ENCODE measurements around the gene TMTC2.

The TMTC2 gene

GRCh38 chr12:82665142-82665923 is 21.4 kb upstream of the TMTC2 start:
- Mint-ChIP-seq H3K27me3 (peaks cover 7% of the 10 kb centered on the region), H3K36me3 (ENCODE audit: low read depth) (no peaks in the 10 kb centered on the region), H3K4me3 (no peak overlapping the region), H3K27ac (no peak overlapping the region), H3K4me1 (ENCODE audit: low read depth) (no peaks in the 10 kb centered on the region), H3K9me3 (no peaks in the 10 kb centered on the region)
- intact Hi-C loops (cut with micrococcal nuclease), result no loop called here

GRCh38 chr12:82666830-82667229 is 19.9 kb upstream of the TMTC2 start:
- intact Hi-C loops (cut with micrococcal nuclease), result no loop called here
- Mint-ChIP-seq H3K27ac (no peak overlapping the region), H3K4me1 (ENCODE audit: low read depth) (no peaks in the 10 kb centered on the region), H3K4me3 (no peak overlapping the region), H3K36me3 (ENCODE audit: low read depth) (no peaks in the 10 kb centered on the region), H3K27me3 (peaks cover 7% of the 10 kb centered on the region), H3K9me3 (no peaks in the 10 kb centered on the region)

DNA sequence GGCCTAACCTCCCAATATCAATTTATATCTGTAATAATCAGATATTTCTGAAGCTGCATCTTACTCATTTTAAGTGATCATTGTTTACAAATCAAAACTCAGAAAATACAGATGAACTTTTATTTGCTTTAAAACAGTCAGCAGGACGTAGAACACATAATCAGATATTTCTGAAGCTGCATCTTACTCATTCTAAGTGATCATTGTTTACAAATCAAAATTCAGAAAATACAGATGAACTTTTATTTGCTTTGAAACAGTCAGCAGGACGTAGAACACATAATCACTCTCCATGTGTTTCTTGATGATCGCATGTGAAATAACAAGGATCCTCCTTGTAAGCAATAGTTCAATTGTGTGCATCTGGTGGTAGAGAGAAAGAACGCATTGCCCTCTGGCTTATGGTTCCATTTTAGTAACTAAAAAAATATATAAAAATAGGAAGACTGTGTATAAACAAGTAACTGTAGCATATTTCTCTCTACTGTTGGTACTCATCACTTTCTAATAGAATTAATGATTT is 15.0 kb upstream of the TMTC2 start:
- Mint-ChIP-seq H3K4me3 (no peak overlapping the region), H3K4me1 (ENCODE audit: low read depth) (peaks cover 5% of the 10 kb centered on the region), H3K36me3 (ENCODE audit: low read depth) (no peaks in the 10 kb centered on the region), H3K9me3 (peaks cover 9% of the 10 kb centered on the region), H3K27ac (no peak overlapping the region), H3K27me3 (peaks cover 5% of the 10 kb centered on the region)
- intact Hi-C loops (cut with micrococcal nuclease), result no loop called here

- no peak overlapping the region for H3K4me3 Mint-ChIP-seq
- H3K27me3 Mint-ChIP-seq, result peaks cover 3% of the 10 kb centered on the region
- H3K9me3 Mint-ChIP-seq, result peaks cover 9% of the 10 kb centered on the region
- peaks cover 5% of the 10 kb centered on the region for H3K4me1 Mint-ChIP-seq (ENCODE audit: low read depth)
- H3K27ac Mint-ChIP-seq, result no peak overlapping the region
- H3K36me3 Mint-ChIP-seq (ENCODE audit: low read depth), result no peaks in the 10 kb centered on the region
- intact Hi-C loops (cut with micrococcal nuclease), result no loop called here
Observed at GRCh38 chr12:82672811-82673495, 13.8 kb upstream of the TMTC2 start.

DNA sequence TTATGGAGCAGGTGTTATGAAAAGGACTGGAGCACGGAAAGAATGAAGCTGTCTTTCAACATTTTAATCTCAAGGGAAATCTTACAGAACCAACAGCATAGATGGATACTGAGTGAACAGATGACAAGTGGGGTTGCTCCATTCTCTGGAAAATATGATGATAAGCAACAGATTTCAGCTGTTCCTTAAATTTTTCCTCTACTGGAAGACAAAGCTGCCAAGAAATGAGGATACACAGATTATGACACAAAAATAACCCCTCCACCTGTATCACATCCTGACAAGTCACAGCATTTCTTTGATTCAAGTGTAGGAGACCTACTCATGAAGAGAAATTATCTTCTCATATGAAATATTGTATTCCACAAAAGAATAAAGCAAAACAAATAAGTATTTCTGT is 13.0 kb upstream of the TMTC2 start:
- Mint-ChIP-seq H3K9me3 (peaks cover 9% of the 10 kb centered on the region), H3K27me3 (peaks cover 2% of the 10 kb centered on the region), H3K27ac (no peak overlapping the region), H3K36me3 (ENCODE audit: low read depth) (no peaks in the 10 kb centered on the region), H3K4me3 (no peak overlapping the region), H3K4me1 (ENCODE audit: low read depth) (peaks cover 5% of the 10 kb centered on the region)
- intact Hi-C loops (cut with micrococcal nuclease), result no loop called here

GRCh38 chr12:82675246-82675645 is 11.5 kb upstream of the TMTC2 start:
- intact Hi-C loops (cut with micrococcal nuclease), result no loop called here
- Mint-ChIP-seq H3K4me3 (no peak overlapping the region), H3K36me3 (ENCODE audit: low read depth) (no peaks in the 10 kb centered on the region), H3K9me3 (peaks cover 9% of the 10 kb centered on the region), H3K27ac (no peak overlapping the region), H3K27me3 (no peaks in the 10 kb centered on the region), H3K4me1 (ENCODE audit: low read depth) (peaks cover 5% of the 10 kb centered on the region)

GRCh38 chr12:82682326-82682725 is 4.4 kb upstream of the TMTC2 start:
- no peak overlapping the region for H3K27ac Mint-ChIP-seq
- H3K4me3 Mint-ChIP-seq, result no peak overlapping the region
- intact Hi-C loops (cut with micrococcal nuclease), result loop anchor here (10.0 kb wide), 3 partner anchors 152 to 1142 kb away; no protein-coding TSS in a partner anchor
- H3K27me3 Mint-ChIP-seq, result no peaks in the 10 kb centered on the region
- no peaks in the 10 kb centered on the region for H3K9me3 Mint-ChIP-seq
- peaks cover 27% of the 10 kb centered on the region for H3K4me1 Mint-ChIP-seq (ENCODE audit: low read depth)
- H3K36me3 Mint-ChIP-seq (ENCODE audit: low read depth), result peaks cover 14% of the 10 kb centered on the region

- no peak overlapping the region for H3K27ac Mint-ChIP-seq
Observed at GRCh38 chr12:82682851-82683261, 3.9 kb upstream of the TMTC2 start.

GRCh38 chr12:82685790-82686167 is 927 bp upstream of the TMTC2 start:
- H3K36me3 Mint-ChIP-seq (ENCODE audit: low read depth), result peaks cover 23% of the 10 kb centered on the region
- peak overlapping the region; percentile 97 for H3K4me3 Mint-ChIP-seq
- H3K27me3 Mint-ChIP-seq, result no peaks in the 10 kb centered on the region
- intact Hi-C loops (cut with micrococcal nuclease), result loop anchor here (5.0 to 10.0 kb wide), 5 partner anchors 149 to 1139 kb away; partner anchors contain the start of genes CCDC59 and METTL25
- peak overlapping the region; percentile 94 for H3K27ac Mint-ChIP-seq
- H3K9me3 Mint-ChIP-seq, result no peaks in the 10 kb centered on the region
- peaks cover 45% of the 10 kb centered on the region for H3K4me1 Mint-ChIP-seq (ENCODE audit: low read depth)

More at GRCh38 chr12:82682851-82683261, 3.9 kb upstream of the TMTC2 start:
- no peak overlapping the region for H3K4me3 Mint-ChIP-seq
- no peaks in the 10 kb centered on the region for H3K27me3 Mint-ChIP-seq
- intact Hi-C loops (cut with micrococcal nuclease), result loop anchor here (10.0 kb wide), 3 partner anchors 152 to 1142 kb away; no protein-coding TSS in a partner anchor
- H3K9me3 Mint-ChIP-seq, result no peaks in the 10 kb centered on the region
- peaks cover 28% of the 10 kb centered on the region for H3K4me1 Mint-ChIP-seq (ENCODE audit: low read depth)
- H3K36me3 Mint-ChIP-seq (ENCODE audit: low read depth), result peaks cover 20% of the 10 kb centered on the region

DNA sequence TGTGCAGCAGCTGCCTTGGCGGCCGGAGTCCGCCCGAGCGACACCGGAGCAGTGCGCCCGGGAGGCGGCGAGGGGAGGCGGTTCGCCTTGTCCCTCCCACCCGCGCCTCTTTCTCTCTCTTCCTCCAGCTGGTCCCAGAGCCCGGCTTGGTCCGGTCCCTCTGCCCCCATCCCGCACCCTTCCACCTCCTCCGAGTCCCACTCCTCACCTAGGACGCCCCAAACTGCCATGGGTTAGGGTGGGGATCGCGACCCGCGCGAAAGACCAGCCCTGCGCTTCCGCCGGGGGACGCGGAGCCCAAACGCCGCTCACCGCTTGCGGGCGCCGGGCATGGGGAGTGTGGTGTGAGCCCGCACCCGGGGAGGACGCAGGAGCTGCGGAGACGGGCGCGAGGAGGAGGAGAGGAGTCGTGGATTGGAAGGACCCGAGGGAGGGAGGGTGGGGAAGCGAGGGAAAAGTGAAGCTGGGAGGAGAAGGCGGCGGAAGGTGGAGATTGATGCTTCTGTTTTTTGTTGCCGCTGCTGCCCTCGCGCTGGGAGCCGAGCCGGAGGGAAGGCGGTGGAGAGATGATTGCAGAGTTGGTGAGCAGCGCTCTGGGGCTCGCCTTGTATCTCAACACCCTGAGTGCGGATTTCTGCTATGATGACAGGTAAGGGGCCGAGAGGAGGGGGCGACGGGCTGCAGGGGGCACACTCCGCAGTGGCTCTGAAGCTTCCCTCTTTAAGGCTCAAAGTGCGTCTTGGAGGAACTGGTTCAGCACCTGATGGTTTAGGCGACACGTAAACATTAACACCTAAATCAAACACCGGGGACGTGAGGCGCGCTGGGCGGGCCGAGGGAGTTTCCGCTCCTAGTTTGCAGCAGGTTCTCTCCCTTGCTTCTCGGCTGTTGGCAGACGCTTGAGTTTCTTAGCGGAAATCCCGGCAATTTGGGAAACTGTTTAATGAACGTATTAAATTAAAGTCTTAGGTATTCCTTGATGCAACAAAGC is 610 bp downstream of the TMTC2 start:
- no peaks in the 10 kb centered on the region for H3K27me3 Mint-ChIP-seq
- no peaks in the 10 kb centered on the region for H3K9me3 Mint-ChIP-seq
- H3K36me3 Mint-ChIP-seq (ENCODE audit: low read depth), result peaks cover 23% of the 10 kb centered on the region
- H3K4me3 Mint-ChIP-seq, result peak overlapping the region; percentile 97
- intact Hi-C loops (cut with micrococcal nuclease), result loop anchor here (5.0 to 10.0 kb wide), 5 partner anchors 147 to 1137 kb away; partner anchors contain the start of genes CCDC59 and METTL25
- peaks cover 44% of the 10 kb centered on the region for H3K4me1 Mint-ChIP-seq (ENCODE audit: low read depth)
- peak overlapping the region; percentile 94 for H3K27ac Mint-ChIP-seq

DNA sequence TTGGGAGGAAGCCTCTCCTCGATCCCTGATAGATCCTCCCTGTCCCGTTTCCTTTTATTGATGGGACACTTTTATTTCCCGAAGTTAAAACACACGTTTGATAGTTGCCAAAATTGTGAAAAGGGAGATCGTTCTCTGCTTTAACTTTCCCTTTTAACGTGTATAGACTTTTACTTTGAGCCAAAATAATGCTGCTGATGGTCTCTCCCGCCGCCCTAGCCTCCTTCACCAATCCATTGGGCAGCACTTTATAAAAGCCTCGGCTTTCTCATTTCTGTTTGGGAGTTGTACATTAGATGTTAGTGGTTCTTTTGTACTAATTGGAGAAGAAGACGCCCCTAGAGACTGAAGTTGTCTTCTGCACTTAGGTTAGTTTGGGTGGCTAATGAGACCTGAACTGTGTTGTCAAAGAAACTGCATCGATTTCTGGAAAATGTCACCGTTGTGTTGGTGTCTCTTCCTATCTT is 1.4 kb downstream of the TMTC2 start:
- H3K9me3 Mint-ChIP-seq, result no peaks in the 10 kb centered on the region
- H3K4me3 Mint-ChIP-seq, result peak overlapping the region; percentile 97
- H3K27me3 Mint-ChIP-seq, result no peaks in the 10 kb centered on the region
- peak overlapping the region; percentile 94 for H3K27ac Mint-ChIP-seq
- intact Hi-C loops (cut with micrococcal nuclease), result loop anchor here (5.0 to 10.0 kb wide), 5 partner anchors 147 to 1137 kb away; partner anchors contain the start of genes CCDC59 and METTL25
- H3K36me3 Mint-ChIP-seq (ENCODE audit: low read depth), result peaks cover 23% of the 10 kb centered on the region
- peaks cover 36% of the 10 kb centered on the region for H3K4me1 Mint-ChIP-seq (ENCODE audit: low read depth)

GRCh38 chr12:82688596-82688995 is 1.9 kb downstream of the TMTC2 start:
- Mint-ChIP-seq H3K4me1 (ENCODE audit: low read depth) (peaks cover 31% of the 10 kb centered on the region), H3K4me3 (no peak overlapping the region), H3K9me3 (no peaks in the 10 kb centered on the region), H3K36me3 (ENCODE audit: low read depth) (peaks cover 28% of the 10 kb centered on the region), H3K27ac (no peak overlapping the region), H3K27me3 (no peaks in the 10 kb centered on the region)
- intact Hi-C loops (cut with micrococcal nuclease), result loop anchor here (5.0 to 10.0 kb wide), 5 partner anchors 146 to 1136 kb away; partner anchors contain the start of genes CCDC59 and METTL25

- intact Hi-C loops (cut with micrococcal nuclease), result no loop called here
- no peaks in the 10 kb centered on the region for H3K9me3 Mint-ChIP-seq
- H3K27ac Mint-ChIP-seq, result no peak overlapping the region
- peaks cover 22% of the 10 kb centered on the region for H3K4me1 Mint-ChIP-seq (ENCODE audit: low read depth)
- peaks cover 32% of the 10 kb centered on the region for H3K36me3 Mint-ChIP-seq (ENCODE audit: low read depth)
- H3K27me3 Mint-ChIP-seq, result no peaks in the 10 kb centered on the region
- H3K4me3 Mint-ChIP-seq, result no peak overlapping the region
Observed at GRCh38 chr12:82690006-82690405, 3.3 kb downstream of the TMTC2 start.

Measured in dendritic cell treated with granulocyte-macrophage colony-stimulating factor and Interleukin-4, amounts not matched to agents 40 ng/mL and 50 ng/mL, for 4 days (primary cell).